GM20000 (cell line): ENCODE data around the gene EAF1.
A peak's percentile ranks its signal among the peaks of the same experiment; 100 is the strongest.
"Not testable (repeated sequence)": the region's sequence is repeated elsewhere in the genome, so short reads cannot be mapped to it uniquely, and the experiment has no call there.

Experiments
- DNase-seq: peaks from one replicate; pipeline ENCODE4 v3.0.0; 2012; ENCODE audit warnings: low spot score
- CTCF ChIP-seq: IDR thresholded peaks from 2 replicates; pipeline ENCODE4 v1.5.1; 2012; ENCODE audit warnings: mild to moderate bottlenecking, control low read depth; ENCODE audit errors: extremely low read depth, missing control alignments

Gene EAF1

GRCh38 chr3:15427182-15427880 is at the start of gene EAF1, which contains the start of gene METTL6:
TSS of gene EAF1 (plus strand) at chr3:15427598. CDS start at chr3:15427780, 182 bp downstream.
TSS of gene METTL6 (minus strand) at chr3:15427544. CDS start at chr3:15426511, 1,033 bp downstream.
- DNase-seq = peak; percentile 83
- no peak for TF ChIP-seq CTCF

- TF ChIP-seq CTCF = peak; percentile 65
- peak; percentile 74 for DNase-seq
Measured at GRCh38 chr3:15377961-15378791, 49.2 kb upstream of the EAF1 start.

- no peak for DNase-seq
- no peak for TF ChIP-seq CTCF
Measured at GRCh38 chr3:15380980-15381890, 46.2 kb upstream of the EAF1 start.

- TF ChIP-seq CTCF = no peak
Measured at GRCh38 chr3:15382405-15382923, 44.9 kb upstream of the EAF1 start.

GRCh38 chr3:15384510-15385237 is 42.7 kb upstream of the EAF1 start:
- TF ChIP-seq CTCF = no peak
- DNase-seq = peak; percentile 71

More at GRCh38 chr3:15382405-15382923, 44.9 kb upstream of the EAF1 start:
- DNase-seq = no peak

GRCh38 chr3:15385238-15385695 is 42.1 kb upstream of the EAF1 start:
- not testable (repeated sequence) for DNase-seq
